Heart left ventricle (tissue), 16 donors: ENCODE measurements around the gene AASDHPPT. TPM values are rescaled to one million over a fixed set of nuclear protein-coding genes. Genes with fewer than 3 reads are reported as not detected.

Experiments used
- ATAC-seq, 4 donors: fragments of 200-7000 bp; cut with Tn5 transposase; one replicate each; pipeline ENCODE4 v1.9.1; 2020 to 2022; ENCODE audit warnings: moderate library complexity in 4 of 4, mild to moderate bottlenecking in 3 of 4, moderate number of reproducible peaks in 1 of 4
- DNase-seq, 5 donors: peaks; one replicate each; pipeline ENCODE4 v3.0.0-alpha.2; 2020
- H3K27ac ChIP-seq, 12 donors: fragments of 200-600 bp; sonication (generic) in 4 of 12; one replicate each; pipeline versions ENCODE4 v1.5.0 to v1.8.0; 2016 to 2022; ENCODE audit warnings: mild to moderate bottlenecking in 2 of 12
- H3K27me3 ChIP-seq, 9 donors: fragments of 200-600 bp; sonication (generic) in 2 of 9; one replicate each; pipeline versions ENCODE4 v1.5.1 to v1.8.0; 2016 to 2022; ENCODE audit warnings: mild to moderate bottlenecking in 3 of 9
- H3K36me3 ChIP-seq, 9 donors: fragments of 200-600 bp; sonication (generic) in 2 of 9; one replicate each; pipeline versions ENCODE4 v1.5.0 to v1.8.0; 2018 to 2022; ENCODE audit warnings: mild to moderate bottlenecking in 2 of 9
- H3K4me1 ChIP-seq, 12 donors: fragments of 200-600 bp; sonication (generic) in 4 of 12; one replicate each; pipeline versions ENCODE4 v1.5.0 to v1.8.0; 2016 to 2022; ENCODE audit warnings: mild to moderate bottlenecking in 3 of 12
- H3K4me3 ChIP-seq, 12 donors: fragments of 200-600 bp; sonication (generic) in 4 of 12; one replicate each; pipeline versions ENCODE4 v1.5.0 to v1.8.0; 2017 to 2022; ENCODE audit warnings: mild to moderate bottlenecking in 9 of 12, moderate library complexity in 4 of 12
- H3K9me3 ChIP-seq, 12 donors: fragments of 200-600 bp; sonication (generic) in 4 of 12; one replicate each; pipeline versions ENCODE4 v1.5.0 to v1.8.0; 2016 to 2022; ENCODE audit warnings: mild to moderate bottlenecking in 1 of 12
- CTCF ChIP-seq, 12 donors: fragments of 200-600 bp; sonication (generic) in 4 of 12; IDR thresholded peaks; one replicate each; pipeline versions ENCODE4 v1.5.0 to v1.8.0; 2018 to 2022; ENCODE audit warnings: antibody characterized with exemption in 12 of 12, mild to moderate bottlenecking in 5 of 12
- POLR2A ChIP-seq, 2 donors: fragments of 450-650 bp; IDR thresholded peaks; one replicate each; pipeline ENCODE4 v1.6.1; 2017; ENCODE audit warnings: antibody characterized with exemption in 2 of 2, mild to moderate bottlenecking in 2 of 2, moderate library complexity in 2 of 2
- WGBS, 4 donors: extraction: QIAGEN DNeasy Blood & Tissue Kit in 2 of 4; methylation state at CpG; one replicate each; pipeline versions ENCODE4 v1.1.5 to v1.1.7; 2013 to 2018; 5-methylcytosine and 5-hydroxymethylcytosine counted together
- intact Hi-C, 10 donors: fragments of 100-400 bp; cut with DNase I; formaldehyde crosslinking; loops; one replicate each; pipeline versions ENCODE4 v1.11.1 to v1.14.2; 2022
- polyA plus RNA-seq, 2 donors: library from polyadenylated mRNA; stranded (reverse); fragments of 200-250 nt; gene quantifications; one replicate each; pipeline ENCODE4 v1.2.3, GENCODE V29; 2013
- total RNA-seq, 9 donors: library from RNA; depleted of rRNA in 2 of 9; stranded (reverse); fragments of >200 nt in 2 of 9; fragmentation: NEBNext Ultra II Directional in 3 of 9; extraction: Animal tissue kit (Norgen Biotek cat#: 25700) in 3 of 9; gene quantifications; one replicate each; pipeline versions ENCODE4 v1.1.0 to v1.2.4, GENCODE V29; 2016 to 2023
- donor health status: ischemic (EF 13 %, LVEDD 7.1; RV severe dilation, severe dysfunction).
- donor health status: healthy with polysubstance abuse.
- donor health status: DM: no; HTN: yes; CAD: no.
- donor health status: DM: no; HTN: no; CAD: no.
- donor health status: ischemic (EF 25% LVEDD 6.9; RV normal size, moderate dysfunction).
- donor health status: ischemic (EF 25% LVEDD 5.7; RV mildly dilated, moderate dysfunction).
- donor health status: healthy.
- donor health status: DM: yes; HTN: yes; CAD: no.
- donor health status: ischemic (EF 35%, LVEDD 5.7; RV mildly dilated, moderate dysfunction).
- donor health status: nonischemic (EF 11% LVEDD 7.7; RV severe dilation, severe dysfunction).
- donor health status: DM: yes; HTN: yes; CAD: no.
- donor health status: PGD.
- donor health status: ischemic (EF 29% LVEDD 5.4; RV normal size, mild dysfunction).
- donor health status: nonischemic (EF 23%, LVEDD 6.1; RV moderate dilation, normal function).

Gene AASDHPPT
- total and polyA plus RNA-seq, 11 donors, result 14.6 to 42.8 (median 36.4) TPM

- intact Hi-C loops, result no loop called here
These were observed 16.1 kb upstream of the AASDHPPT start for GRCh38 chr11:106061249-106061784.

GRCh38 chr11:106061954-106062949 is 15.2 kb upstream of the AASDHPPT start:
- DNase-seq (no peak), ATAC-seq (no peak)
- peaks cover 0 to 13% (median 0%) of the 10 kb centered on the region in 9 donors for H3K36me3 ChIP-seq
- WGBS, 4 donors, result 91 to 100% (median 96%) methylated on average over 1 of the region's 1 CpG
- H3K4me1 ChIP-seq, result no peaks in the 10 kb centered on the region
- H3K9me3 ChIP-seq, result no peaks in the 10 kb centered on the region
- TF ChIP-seq POLR2A (IDR thresholded peaks at IDR 0.05) (no peak), CTCF (IDR thresholded peaks at IDR 0.05) (no peak)
- H3K27ac ChIP-seq, result no peak overlapping the region
- intact Hi-C loops, result no loop called here
- H3K4me3 ChIP-seq, result no peak overlapping the region
- H3K27me3 ChIP-seq, result no peaks in the 10 kb centered on the region

More at GRCh38 chr11:106061249-106061784, 16.1 kb upstream of the AASDHPPT start:
- Histone ChIP-seq H3K4me1 (no peaks in the 10 kb centered on the region), H3K27ac (no peak overlapping the region), H3K4me3 (no peak overlapping the region), H3K9me3 (no peaks in the 10 kb centered on the region), H3K36me3 (peaks cover 0 to 13% (median 0%) of the 10 kb centered on the region in 9 donors), H3K27me3 (no peaks in the 10 kb centered on the region)
- ATAC-seq, result no peak
- TF ChIP-seq CTCF (IDR thresholded peaks at IDR 0.05), result no peak
- no peak for TF ChIP-seq POLR2A (IDR thresholded peaks at IDR 0.05)
- no peak for DNase-seq

- intact Hi-C loops, result no loop called here
- DNase-seq (no peak), ATAC-seq (no peak)
- no peak overlapping the region for H3K4me3 ChIP-seq
- no peak overlapping the region for H3K27ac ChIP-seq
- peaks cover 0 to 6% (median 0%) of the 10 kb centered on the region in 9 donors for H3K36me3 ChIP-seq
- H3K27me3 ChIP-seq, result no peaks in the 10 kb centered on the region
- peaks cover 0 to 5% (median 0%) of the 10 kb centered on the region in 12 donors for H3K9me3 ChIP-seq
- H3K4me1 ChIP-seq, result no peaks in the 10 kb centered on the region
- TF ChIP-seq POLR2A (IDR thresholded peaks at IDR 0.05) (no peak), CTCF (IDR thresholded peaks at IDR 0.05) (no peak)
These were observed 14.5 kb upstream of the AASDHPPT start for GRCh38 chr11:106063009-106063408.

- TF ChIP-seq POLR2A (IDR thresholded peaks at IDR 0.05) (no peak), CTCF (IDR thresholded peaks at IDR 0.05) (no peak)
- DNase-seq (no peak), ATAC-seq (no peak)
- Histone ChIP-seq H3K27ac (no peak overlapping the region), H3K27me3 (no peaks in the 10 kb centered on the region), H3K4me3 (no peak overlapping the region), H3K4me1 (peaks cover 0 to 9% (median under 1%) of the 10 kb centered on the region in 12 donors), H3K36me3 (no peaks in the 10 kb centered on the region), H3K9me3 (peaks cover 0 to 8% (median 0%) of the 10 kb centered on the region in 12 donors)
- 88 to 91% (median 89%) methylated on average over 3 of the region's 3 CpGs for WGBS, 4 donors
- intact Hi-C loops, result no loop called here
These were observed 6.9 kb upstream of the AASDHPPT start for GRCh38 chr11:106070606-106071005.
